ENCODE results near the gene DUS2. TPM values are rescaled to one million over a fixed set of nuclear protein-coding genes. Genes with fewer than 3 reads are reported as not detected.
A peak's percentile ranks its signal among the peaks of the same experiment; 100 is the strongest.
"Not testable (repeated sequence)": the region's sequence is repeated elsewhere in the genome, so short reads cannot be mapped to it uniquely, and the experiment has no call there.

DUS2 gene
- total and polyA plus RNA-seq, 8 donors, result 13.9 to 22.4 (median 16.6) TPM

- ATAC-seq (no peak), DNase-seq (no peak)
- no peak for TF ChIP-seq CTCF (IDR thresholded peaks at IDR 0.05)
- Histone ChIP-seq H3K4me3 (no peak overlapping the region), H3K27ac (no peak overlapping the region), H3K4me1 (peaks cover 14 to 33% of the 10 kb centered on the region in 2 donors), H3K9me3 (no peaks in the 10 kb centered on the region), H3K27me3 (no peaks in the 10 kb centered on the region), H3K36me3 (peaks cover 0 to 20% of the 10 kb centered on the region in 2 donors)
- intact Hi-C loops (cut with DNase I), result no loop called here
Measured at GRCh38 chr16:68021490-68021889, 1.6 kb upstream of the DUS2 start.

DNA sequence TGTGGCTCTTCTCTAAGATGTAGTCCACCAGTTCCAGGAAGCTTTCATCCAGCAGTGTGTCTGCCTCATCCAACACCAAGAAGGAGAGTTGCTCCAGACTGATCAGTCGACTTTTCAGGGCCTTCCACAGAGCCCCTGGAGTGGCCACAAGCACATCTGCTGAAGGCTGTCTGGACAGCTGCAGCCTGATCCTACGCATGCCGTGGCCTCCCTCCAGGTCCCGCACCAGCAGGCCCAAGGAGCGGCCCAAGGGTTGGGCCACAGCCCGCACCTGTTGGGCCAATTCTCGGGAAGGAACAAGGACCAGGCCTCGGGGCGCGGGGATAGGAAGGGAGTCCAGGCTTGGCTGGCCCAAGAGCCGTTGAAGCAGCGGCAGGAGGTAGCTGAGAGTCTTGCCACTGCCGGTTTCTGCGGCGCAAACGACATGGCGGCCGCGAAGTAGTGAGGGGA lies 781 bp upstream of the DUS2 start:
- intact Hi-C loops (cut with DNase I), result no loop called here
- Histone ChIP-seq H3K27me3 (no peaks in the 10 kb centered on the region), H3K27ac (peak overlapping the region; percentile 82 to 91), H3K4me3 (peak overlapping the region; percentile 96 to 98), H3K36me3 (peaks cover 0 to 28% of the 10 kb centered on the region in 2 donors), H3K4me1 (peaks cover 14 to 33% of the 10 kb centered on the region in 2 donors), H3K9me3 (no peaks in the 10 kb centered on the region)
- TF ChIP-seq CTCF (IDR thresholded peaks at IDR 0.05), result no peak
- no peak for ATAC-seq
- no peak for DNase-seq

GRCh38 chr16:68028996-68029395 lies 5.9 kb downstream of the DUS2 start:
- TF ChIP-seq CTCF (IDR thresholded peaks at IDR 0.05), result no peak
- DNase-seq (no peak), ATAC-seq (no peak)
- intact Hi-C loops (cut with DNase I), result no loop called here
- Histone ChIP-seq H3K27me3 (no peaks in the 10 kb centered on the region), H3K9me3 (no peaks in the 10 kb centered on the region), H3K4me1 (peaks cover 1 to 17% of the 10 kb centered on the region in 2 donors), H3K4me3 (no peak overlapping the region), H3K27ac (no peak overlapping the region), H3K36me3 (peaks cover 0 to 36% of the 10 kb centered on the region in 2 donors)

GRCh38 chr16:68030108-68030507 lies 7.0 kb downstream of the DUS2 start:
- H3K36me3 ChIP-seq, result peaks cover 0 to 36% of the 10 kb centered on the region in 2 donors
- H3K9me3 ChIP-seq; H3K4me3 ChIP-seq; DNase-seq; H3K4me1 ChIP-seq; H3K27me3 ChIP-seq; intact Hi-C loops (cut with DNase I); H3K27ac ChIP-seq; ATAC-seq: not testable (repeated sequence)

DNA sequence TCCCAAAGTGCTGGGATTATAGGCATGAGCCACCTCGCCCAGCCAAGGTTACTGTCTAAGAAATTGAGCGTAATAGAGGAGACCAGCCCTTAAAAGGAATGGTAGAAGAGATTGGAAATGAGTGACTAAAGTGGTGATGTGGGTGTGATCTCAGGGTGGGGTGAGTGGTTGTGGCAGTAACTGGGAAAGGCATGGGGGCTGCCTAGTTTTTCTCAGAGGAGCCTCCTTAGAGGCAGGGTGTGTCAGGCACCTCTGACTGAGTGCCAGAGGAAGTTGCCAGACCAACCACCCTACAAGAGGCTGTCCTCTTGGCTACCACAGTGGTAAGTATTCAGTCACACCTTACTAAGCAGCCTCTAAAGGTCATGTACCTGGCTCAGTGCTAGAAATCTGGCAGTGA lies 8.9 kb downstream of the DUS2 start:
- intact Hi-C loops (cut with DNase I), result no loop called here
- ATAC-seq (peak; percentile 96), DNase-seq (peak in 1 of 4 donors; percentile 70)
- Histone ChIP-seq H3K9me3 (no peaks in the 10 kb centered on the region), H3K27ac (peak overlapping the region; percentile 53 to 57), H3K27me3 (no peaks in the 10 kb centered on the region), H3K36me3 (peaks cover 0 to 21% of the 10 kb centered on the region in 2 donors), H3K4me3 (no peak overlapping the region), H3K4me1 (peaks cover 0 to 13% of the 10 kb centered on the region in 2 donors)
- TF ChIP-seq CTCF (IDR thresholded peaks at IDR 0.05), result no peak

GRCh38 chr16:68033101-68033500 lies 10.0 kb downstream of the DUS2 start:
- intact Hi-C loops (cut with DNase I), result no loop called here
- TF ChIP-seq CTCF (IDR thresholded peaks at IDR 0.05), result no peak
- no peaks in the 10 kb centered on the region for H3K27me3 ChIP-seq
- DNase-seq (no peak), ATAC-seq (no peak)
- H3K9me3 ChIP-seq, result no peaks in the 10 kb centered on the region
- no peak overlapping the region for H3K27ac ChIP-seq
- H3K36me3 ChIP-seq, result peaks cover 0 to 9% of the 10 kb centered on the region in 2 donors
- peaks cover 0 to 25% of the 10 kb centered on the region in 2 donors for H3K4me1 ChIP-seq
- H3K4me3 ChIP-seq, result no peak overlapping the region
